ENCODE results near the gene BBOX1. TPM values are rescaled to one million over a fixed set of nuclear protein-coding genes. Genes with fewer than 3 reads are reported as not detected.
"Not testable (repeated sequence)": the region's sequence is repeated elsewhere in the genome, so short reads cannot be mapped to it uniquely, and the experiment has no call there.

BBOX1 gene
- not detected for polyA plus RNA-seq (2013, experiment 1 of 2)
- polyA plus RNA-seq (2013, experiment 2 of 2): not detected

- H3K36me3 ChIP-seq (ENCODE audit: insufficient read depth, low read length): no peaks in the 10 kb centered on the region
- no peaks in the 10 kb centered on the region for H3K27me3 ChIP-seq (ENCODE audit: insufficient read depth, low read length)
- H3K4me3 ChIP-seq (ENCODE audit: low read length): no peak within 1 kb of the TSS
- H3K9me3 ChIP-seq (ENCODE audit: insufficient read depth, low read depth, low read length): no peaks in the 10 kb centered on the region
- 66% methylated on average over 4 of the region's 4 CpGs for WGBS
- peaks cover 9% of the 10 kb centered on the region; the same call in 1 of the 2 replicates for H3K4me1 ChIP-seq (ENCODE audit: insufficient read depth, low read length)
- no peak within 1 kb of the TSS for H3K9ac ChIP-seq (ENCODE audit: low read depth, low read length)
- H3K27ac ChIP-seq (ENCODE audit: low read depth, low read length): no peak within 1 kb of the TSS
These were observed at the start of gene BBOX1 for GRCh38 chr11:27040302-27041115. Gene BBOX1 (plus strand): TSS chr11:27040815. CDS start chr11:27055431, 14,616 bp downstream.

GRCh38 chr11:26992031-26992541 is 48.5 kb upstream of the BBOX1 start:
- Histone ChIP-seq H3K27ac (ENCODE audit: low read depth, low read length) (no peak overlapping the region), H3K4me1 (ENCODE audit: insufficient read depth, low read length) (no peaks in the 10 kb centered on the region), H3K9me3 (ENCODE audit: insufficient read depth, low read depth, low read length) (no peaks in the 10 kb centered on the region), H3K27me3 (ENCODE audit: insufficient read depth, low read length) (0 out of 2 replicates have a peak, but pooled peaks cover 7% of the 10 kb centered on the region), H3K4me3 (ENCODE audit: low read length) (no peak overlapping the region), H3K36me3 (ENCODE audit: insufficient read depth, low read length) (no peaks in the 10 kb centered on the region), H3K9ac (ENCODE audit: low read depth, low read length) (no peak overlapping the region)
- WGBS: 92% methylated on average over 1 of the region's 1 CpG

GRCh38 chr11:26993965-26994457 is 46.6 kb upstream of the BBOX1 start, which contains the start of gene FIBIN:
Gene FIBIN (plus strand): TSS chr11:26994112. CDS start chr11:26994527, 415 bp downstream.
- no peaks in the 10 kb centered on the region for H3K4me1 ChIP-seq (ENCODE audit: insufficient read depth, low read length)
- H3K27ac ChIP-seq (ENCODE audit: low read depth, low read length): no peak within 1 kb of the TSS
- H3K9me3 ChIP-seq (ENCODE audit: insufficient read depth, low read depth, low read length): no peaks in the 10 kb centered on the region
- H3K27me3 ChIP-seq (ENCODE audit: insufficient read depth, low read length): 0 out of 2 replicates have a peak, but pooled peaks cover 7% of the 10 kb centered on the region
- 90% methylated on average over 22 of the region's 22 CpGs for WGBS
- H3K4me3 ChIP-seq (ENCODE audit: low read length): peak within 1 kb of the TSS; percentile 43
- no peak within 1 kb of the TSS; the same call in 1 of the 2 replicates for H3K9ac ChIP-seq (ENCODE audit: low read depth, low read length)
- no peaks in the 10 kb centered on the region for H3K36me3 ChIP-seq (ENCODE audit: insufficient read depth, low read length)

DNA sequence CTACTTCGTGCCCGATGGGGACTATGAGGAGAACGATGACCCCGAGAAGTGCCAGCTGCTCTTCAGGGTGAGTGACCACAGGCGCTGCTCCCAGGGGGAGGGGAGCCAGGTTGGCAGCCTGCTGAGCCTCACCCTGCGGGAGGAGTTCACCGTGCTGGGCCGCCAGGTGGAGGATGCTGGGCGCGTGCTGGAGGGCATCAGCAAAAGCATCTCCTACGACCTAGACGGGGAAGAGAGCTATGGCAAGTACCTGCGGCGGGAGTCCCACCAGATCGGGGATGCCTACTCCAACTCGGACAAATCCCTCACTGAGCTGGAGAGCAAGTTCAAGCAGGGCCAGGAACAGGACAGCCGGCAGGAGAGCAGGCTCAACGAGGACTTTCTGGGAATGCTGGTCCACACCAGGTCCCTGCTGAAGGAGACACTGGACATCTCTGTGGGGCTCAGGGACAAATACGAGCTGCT is 46.0 kb upstream of the BBOX1 start:
- 92% methylated on average over 19 of the region's 19 CpGs for WGBS
- H3K9ac ChIP-seq (ENCODE audit: low read depth, low read length): no peak overlapping the region; the same call in 1 of the 2 replicates
- H3K27ac ChIP-seq (ENCODE audit: low read depth, low read length): no peak overlapping the region
- H3K27me3 ChIP-seq (ENCODE audit: insufficient read depth, low read length): 0 out of 2 replicates have a peak, but pooled peaks cover 7% of the 10 kb centered on the region
- no peaks in the 10 kb centered on the region for H3K4me1 ChIP-seq (ENCODE audit: insufficient read depth, low read length)
- H3K9me3 ChIP-seq (ENCODE audit: insufficient read depth, low read depth, low read length): no peaks in the 10 kb centered on the region
- no peaks in the 10 kb centered on the region for H3K36me3 ChIP-seq (ENCODE audit: insufficient read depth, low read length)
- peak overlapping the region; percentile 43 for H3K4me3 ChIP-seq (ENCODE audit: low read length)

DNA sequence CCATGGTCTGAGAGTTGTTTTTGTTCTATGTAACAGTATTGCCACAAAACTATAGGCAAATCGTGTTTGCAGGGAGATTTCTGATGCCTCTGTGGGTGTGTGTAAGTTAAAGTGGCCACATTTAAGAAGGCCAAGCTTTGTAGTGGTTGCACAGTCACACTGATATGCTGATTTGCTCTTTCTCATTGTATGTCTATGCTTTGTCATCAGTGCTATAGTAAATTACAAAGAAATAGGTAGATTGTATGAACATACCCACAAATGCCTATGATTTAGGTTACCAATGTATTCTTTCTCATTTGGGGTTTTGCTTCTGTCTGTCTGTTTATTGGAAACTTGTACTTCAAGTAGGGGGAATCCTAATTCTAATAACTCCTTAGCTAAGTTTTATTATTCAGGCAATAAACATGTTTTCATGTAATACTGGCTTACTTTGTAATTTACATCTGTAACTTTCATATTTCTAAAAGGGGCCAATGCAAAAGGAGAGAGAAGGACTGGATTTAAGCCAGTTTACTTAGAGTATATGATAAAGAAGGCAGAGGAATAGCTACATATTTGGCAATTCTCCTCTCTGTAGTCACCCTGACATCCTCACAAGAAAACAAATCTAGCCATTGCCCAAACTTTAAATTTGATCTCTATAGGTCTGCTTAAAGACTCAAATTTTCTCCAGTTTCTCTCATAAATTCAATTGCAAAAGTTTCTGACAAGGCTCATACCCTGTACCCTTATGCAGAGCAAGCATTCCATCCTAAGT is 44.7 kb upstream of the BBOX1 start:
- Histone ChIP-seq H3K9ac (ENCODE audit: low read depth, low read length) (no peak overlapping the region), H3K4me3 (ENCODE audit: low read length) (no peak overlapping the region), H3K27ac (ENCODE audit: low read depth, low read length) (no peak overlapping the region), H3K4me1 (ENCODE audit: insufficient read depth, low read length) (no peaks in the 10 kb centered on the region), H3K27me3 (ENCODE audit: insufficient read depth, low read length) (0 out of 2 replicates have a peak, but pooled peaks cover 7% of the 10 kb centered on the region), H3K36me3 (ENCODE audit: insufficient read depth, low read length) (no peaks in the 10 kb centered on the region), H3K9me3 (ENCODE audit: insufficient read depth, low read depth, low read length) (no peaks in the 10 kb centered on the region)
- 81% methylated on average over 1 of the region's 1 CpG for WGBS

DNA sequence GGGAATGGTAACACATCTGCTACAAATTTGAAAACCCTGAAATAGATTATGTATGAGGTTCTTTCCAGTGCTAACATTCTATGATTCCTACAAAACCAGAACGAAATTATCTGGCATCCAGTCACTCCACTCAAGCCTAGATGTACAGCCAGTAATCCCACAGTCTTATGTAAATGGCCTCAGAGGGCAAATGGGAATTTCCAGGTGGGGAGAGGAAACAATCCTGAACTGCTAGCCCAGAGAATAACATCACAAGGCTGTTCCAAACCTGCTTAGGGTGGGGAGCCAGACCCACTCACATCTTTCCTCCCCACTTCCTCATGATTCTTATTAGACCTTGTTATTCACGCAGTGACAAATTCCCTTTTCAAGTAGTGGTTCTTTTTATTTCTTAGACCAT is 43.2 kb upstream of the BBOX1 start:
- no peak overlapping the region for H3K27ac ChIP-seq (ENCODE audit: low read depth, low read length)
- no peaks in the 10 kb centered on the region for H3K4me1 ChIP-seq (ENCODE audit: insufficient read depth, low read length)
- H3K9me3 ChIP-seq (ENCODE audit: insufficient read depth, low read depth, low read length): no peaks in the 10 kb centered on the region
- 75% methylated on average over 2 of the region's 2 CpGs for WGBS
- no peak overlapping the region for H3K9ac ChIP-seq (ENCODE audit: low read depth, low read length)
- H3K4me3 ChIP-seq (ENCODE audit: low read length): no peak overlapping the region
- 0 out of 2 replicates have a peak, but pooled peaks cover 7% of the 10 kb centered on the region for H3K27me3 ChIP-seq (ENCODE audit: insufficient read depth, low read length)
- no peaks in the 10 kb centered on the region for H3K36me3 ChIP-seq (ENCODE audit: insufficient read depth, low read length)

- not testable (repeated sequence) for H3K27me3 ChIP-seq (ENCODE audit: insufficient read depth, low read length); H3K27ac ChIP-seq (ENCODE audit: low read depth, low read length); H3K4me3 ChIP-seq (ENCODE audit: low read length); H3K4me1 ChIP-seq (ENCODE audit: insufficient read depth, low read length); H3K9ac ChIP-seq (ENCODE audit: low read depth, low read length); H3K9me3 ChIP-seq (ENCODE audit: insufficient read depth, low read depth, low read length); H3K36me3 ChIP-seq (ENCODE audit: insufficient read depth, low read length)
- 89% methylated on average over 4 of the region's 4 CpGs for WGBS
These were observed 39.4 kb upstream of the BBOX1 start for GRCh38 chr11:27001136-27001730.

GRCh38 chr11:27002431-27002830 is 38.2 kb upstream of the BBOX1 start:
- WGBS: 83% methylated on average over 3 of the region's 3 CpGs
- Histone ChIP-seq H3K27ac (ENCODE audit: low read depth, low read length) (no peak overlapping the region), H3K9ac (ENCODE audit: low read depth, low read length) (no peak overlapping the region), H3K27me3 (ENCODE audit: insufficient read depth, low read length) (no peaks in the 10 kb centered on the region), H3K4me1 (ENCODE audit: insufficient read depth, low read length) (no peaks in the 10 kb centered on the region), H3K9me3 (ENCODE audit: insufficient read depth, low read depth, low read length) (no peaks in the 10 kb centered on the region), H3K4me3 (ENCODE audit: low read length) (no peak overlapping the region), H3K36me3 (ENCODE audit: insufficient read depth, low read length) (no peaks in the 10 kb centered on the region)

GRCh38 chr11:27002838-27003237 is 37.8 kb upstream of the BBOX1 start:
- no peak overlapping the region for H3K4me3 ChIP-seq (ENCODE audit: low read length)
- no peak overlapping the region for H3K27ac ChIP-seq (ENCODE audit: low read depth, low read length)
- WGBS: 81% methylated on average over 3 of the region's 4 CpGs
- no peaks in the 10 kb centered on the region for H3K9me3 ChIP-seq (ENCODE audit: insufficient read depth, low read depth, low read length)
- no peaks in the 10 kb centered on the region for H3K27me3 ChIP-seq (ENCODE audit: insufficient read depth, low read length)
- H3K4me1 ChIP-seq (ENCODE audit: insufficient read depth, low read length): no peaks in the 10 kb centered on the region
- no peaks in the 10 kb centered on the region for H3K36me3 ChIP-seq (ENCODE audit: insufficient read depth, low read length)
- H3K9ac ChIP-seq (ENCODE audit: low read depth, low read length): no peak overlapping the region

DNA sequence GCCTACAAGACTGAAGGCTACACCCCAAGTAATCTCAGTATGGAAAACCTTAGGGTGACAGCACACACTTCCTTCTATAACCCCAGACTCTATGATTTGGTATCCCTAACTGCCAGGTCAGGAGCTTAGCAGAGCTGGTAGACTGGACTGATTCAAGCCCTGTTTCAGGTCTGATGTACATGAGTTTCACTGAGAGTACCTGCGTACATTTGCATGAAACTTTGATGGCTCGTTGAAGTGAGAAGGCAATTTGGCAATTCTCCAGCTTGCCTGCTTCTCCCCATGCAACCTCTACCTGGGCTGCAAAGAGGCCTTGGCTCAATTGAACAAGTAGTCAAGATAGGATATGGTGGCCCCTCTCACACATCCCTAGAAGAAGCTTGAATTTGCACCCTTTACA is 36.5 kb upstream of the BBOX1 start:
- H3K9me3 ChIP-seq (ENCODE audit: insufficient read depth, low read depth, low read length): no peaks in the 10 kb centered on the region
- no peak overlapping the region for H3K4me3 ChIP-seq (ENCODE audit: low read length)
- WGBS: 96% methylated on average over 2 of the region's 2 CpGs
- no peak overlapping the region for H3K27ac ChIP-seq (ENCODE audit: low read depth, low read length)
- no peaks in the 10 kb centered on the region for H3K4me1 ChIP-seq (ENCODE audit: insufficient read depth, low read length)
- H3K9ac ChIP-seq (ENCODE audit: low read depth, low read length): no peak overlapping the region
- no peaks in the 10 kb centered on the region for H3K36me3 ChIP-seq (ENCODE audit: insufficient read depth, low read length)
- no peaks in the 10 kb centered on the region for H3K27me3 ChIP-seq (ENCODE audit: insufficient read depth, low read length)

Data from HUES64 (cell line).